ENCODE data around the gene TFPI.

The TFPI gene

GRCh38 chr2:187554704-187555082 lies 458 bp upstream of the TFPI start:
- no peak for TF ChIP-seq CTCF (IDR thresholded peaks at IDR 0.05; ENCODE audit: low read depth, low read length, missing control alignments)
- no peak for DNase-seq (ENCODE audit: extremely low read depth, low read depth)
- H3K4me3 ChIP-seq (replicated peaks; ENCODE audit: low read depth, low read length): peak overlapping the region; percentile 62; the same call in 1 of the 2 replicates

GRCh38 chr2:187552828-187553681 lies 1.2 kb downstream of the TFPI start:
- H3K4me3 ChIP-seq (replicated peaks; ENCODE audit: low read depth, low read length): peak overlapping the region; percentile 62
- TF ChIP-seq CTCF (IDR thresholded peaks at IDR 0.05; ENCODE audit: low read depth, low read length, missing control alignments): no peak
- DNase-seq (ENCODE audit: extremely low read depth, low read depth): peak; percentile 44

GRCh38 chr2:187552381-187552780 lies 1.9 kb downstream of the TFPI start:
- no peak for TF ChIP-seq CTCF (IDR thresholded peaks at IDR 0.05; ENCODE audit: low read depth, low read length, missing control alignments)
- H3K4me3 ChIP-seq (replicated peaks; ENCODE audit: low read depth, low read length): no peak overlapping the region; the same call in 1 of the 2 replicates
- DNase-seq (ENCODE audit: extremely low read depth, low read depth): no peak

- no peak for DNase-seq (ENCODE audit: extremely low read depth, low read depth)
- no peak overlapping the region for H3K4me3 ChIP-seq (replicated peaks; ENCODE audit: low read depth, low read length)
- TF ChIP-seq CTCF (IDR thresholded peaks at IDR 0.05; ENCODE audit: low read depth, low read length, missing control alignments): no peak
Observed at GRCh38 chr2:187550857-187551256, 3.4 kb downstream of the TFPI start.

- no peak for TF ChIP-seq CTCF (IDR thresholded peaks at IDR 0.05; ENCODE audit: low read depth, low read length, missing control alignments)
Observed at GRCh38 chr2:187549951-187550555, 4.2 kb downstream of the TFPI start.

GRCh38 chr2:187549193-187549592 lies 5.0 kb downstream of the TFPI start:
- no peak overlapping the region for H3K4me3 ChIP-seq (replicated peaks; ENCODE audit: low read depth, low read length)
- TF ChIP-seq CTCF (IDR thresholded peaks at IDR 0.05; ENCODE audit: low read depth, low read length, missing control alignments): no peak
- no peak for DNase-seq (ENCODE audit: extremely low read depth, low read depth)

More at GRCh38 chr2:187549951-187550555, 4.2 kb downstream of the TFPI start:
- DNase-seq (ENCODE audit: extremely low read depth, low read depth): no peak
- H3K4me3 ChIP-seq (replicated peaks; ENCODE audit: low read depth, low read length): no peak overlapping the region

Measured in HFF-Myc (cell line).